Urothelium cell line (cell line): ENCODE results near the gene HS3ST3B1.

ENCODE experiments used
- DNase-seq: peaks from one replicate; pipeline ENCODE4 v3.0.0; 2011; ENCODE audit warnings: low spot score, mixed read lengths
- FAIRE-seq: peaks from 2 replicates; lab custom pipeline; 2011; peaks lifted over from hg19 to GRCh38; lab: Jason Lieb, UNC

Gene HS3ST3B1

DNA sequence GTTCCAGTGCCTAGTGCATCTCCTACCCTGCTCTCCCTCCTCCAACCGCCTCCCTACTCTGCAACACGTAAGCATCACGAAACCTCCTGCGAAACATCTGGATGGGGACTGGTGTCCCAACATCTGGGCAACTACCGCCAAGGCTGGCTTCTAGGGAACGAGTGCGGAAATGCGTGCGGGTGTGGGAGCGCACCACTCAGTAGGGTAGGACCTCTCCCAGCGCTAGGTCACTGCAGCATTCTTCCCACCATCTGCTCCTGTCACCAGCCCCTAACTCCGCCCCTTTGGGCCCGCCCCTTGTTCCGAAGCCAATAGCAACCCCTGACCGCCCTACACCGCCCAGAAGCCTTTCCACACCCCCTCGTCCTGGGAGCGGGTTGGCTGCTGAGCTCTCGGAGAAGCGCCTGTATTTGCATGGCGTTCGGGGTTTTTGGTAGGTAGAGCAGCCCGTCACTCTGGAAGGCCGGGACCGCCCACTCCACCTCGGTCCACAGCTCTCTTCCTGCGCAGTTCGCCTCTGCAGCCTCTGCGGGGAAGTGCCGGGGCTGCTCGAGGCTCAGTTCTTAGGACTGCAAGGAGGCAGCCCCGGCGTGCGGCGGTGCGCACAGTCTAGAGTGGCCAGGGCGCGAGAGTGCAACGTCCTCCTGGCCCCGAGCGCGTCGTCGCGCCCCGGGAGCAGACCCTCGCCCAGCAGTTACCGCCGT is at the start of gene HS3ST3B1:
Gene HS3ST3B1, plus strand, starts transcription at position 507 of the 704 bp plus-strand sequence. CDS start 438 bp downstream, outside the sequence.
- FAIRE-seq (no peak), DNase-seq (no peak)

DNA sequence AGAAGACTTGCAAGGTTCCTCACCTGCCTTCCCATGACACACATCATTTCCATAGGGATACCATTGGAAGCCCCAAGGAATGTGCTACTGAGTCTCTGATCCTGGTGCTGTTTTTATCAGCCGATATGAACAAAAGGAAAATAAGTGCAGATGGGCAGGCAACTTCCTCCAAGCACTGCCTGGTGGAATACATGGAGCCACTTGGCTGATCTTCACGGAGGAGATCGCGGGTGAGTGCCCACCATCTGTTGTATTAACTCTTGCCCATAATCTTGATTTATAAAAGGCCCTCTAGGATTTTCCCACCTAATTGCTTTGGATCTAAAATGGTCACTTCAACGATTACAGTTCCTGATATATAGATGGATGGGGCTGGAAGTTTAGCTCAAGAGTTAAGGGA is 39.5 kb upstream of the HS3ST3B1 start:
- FAIRE-seq, result no peak
- no peak for DNase-seq

DNA sequence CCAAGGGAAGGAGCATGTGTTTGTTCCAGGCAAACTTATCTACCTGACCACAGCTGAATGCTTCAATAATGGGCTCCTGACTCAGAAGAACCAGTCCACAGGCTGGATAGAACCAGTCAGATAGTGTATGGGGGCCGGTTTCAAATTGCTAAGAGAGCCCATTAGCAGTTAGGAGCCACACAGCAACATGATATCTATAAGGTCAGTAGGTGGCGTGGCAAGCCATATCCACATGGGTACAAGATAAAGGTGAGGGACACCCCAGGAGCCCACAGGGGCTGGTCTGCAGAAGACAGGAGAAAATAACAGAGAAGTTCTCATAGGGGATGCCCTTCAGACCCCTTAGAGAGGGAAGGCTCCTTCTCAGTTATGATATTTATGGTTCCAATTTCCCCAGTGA is 32.6 kb upstream of the HS3ST3B1 start:
- DNase-seq (no peak), FAIRE-seq (no peak)

DNA sequence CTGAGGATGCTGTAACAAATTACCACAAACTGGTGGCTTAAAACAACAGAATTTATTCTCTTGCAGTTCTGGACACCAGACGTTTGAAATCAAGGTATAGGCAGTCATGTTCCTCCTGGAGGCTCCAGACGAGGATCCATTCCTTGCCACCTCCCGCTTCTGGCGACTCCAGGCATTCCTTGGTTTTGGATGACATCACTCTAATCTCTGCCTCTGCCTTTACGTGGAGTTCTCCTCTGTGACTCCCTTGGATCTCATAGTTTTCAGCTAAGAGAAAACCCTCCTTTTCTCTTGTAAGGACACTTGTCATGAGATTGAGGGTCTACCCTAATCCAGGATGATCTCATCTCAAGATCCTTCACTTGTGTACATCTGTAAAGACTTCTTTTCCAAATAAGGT is 31.4 kb upstream of the HS3ST3B1 start:
- no peak for FAIRE-seq
- DNase-seq, result no peak

DNA sequence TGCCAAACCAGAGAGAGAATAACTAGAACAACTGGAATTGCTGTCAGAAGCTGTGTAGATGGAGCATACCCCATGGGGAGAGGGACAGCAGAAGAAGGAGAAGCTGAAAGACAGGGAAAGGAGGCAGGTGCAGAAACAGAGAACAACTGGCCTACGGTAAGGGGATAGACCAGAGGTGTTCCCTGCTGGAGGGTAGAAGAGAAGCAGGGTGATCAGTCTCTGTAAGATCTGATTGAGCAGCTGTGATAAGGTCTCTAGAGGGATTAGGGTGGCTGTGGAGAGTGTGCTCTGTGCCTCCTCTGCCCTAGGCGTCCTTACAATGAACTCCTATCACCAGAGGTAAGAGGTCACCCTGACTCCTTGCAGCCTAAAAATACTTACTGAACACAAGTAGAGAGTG is 30.4 kb upstream of the HS3ST3B1 start:
- DNase-seq (no peak), FAIRE-seq (no peak)

DNA sequence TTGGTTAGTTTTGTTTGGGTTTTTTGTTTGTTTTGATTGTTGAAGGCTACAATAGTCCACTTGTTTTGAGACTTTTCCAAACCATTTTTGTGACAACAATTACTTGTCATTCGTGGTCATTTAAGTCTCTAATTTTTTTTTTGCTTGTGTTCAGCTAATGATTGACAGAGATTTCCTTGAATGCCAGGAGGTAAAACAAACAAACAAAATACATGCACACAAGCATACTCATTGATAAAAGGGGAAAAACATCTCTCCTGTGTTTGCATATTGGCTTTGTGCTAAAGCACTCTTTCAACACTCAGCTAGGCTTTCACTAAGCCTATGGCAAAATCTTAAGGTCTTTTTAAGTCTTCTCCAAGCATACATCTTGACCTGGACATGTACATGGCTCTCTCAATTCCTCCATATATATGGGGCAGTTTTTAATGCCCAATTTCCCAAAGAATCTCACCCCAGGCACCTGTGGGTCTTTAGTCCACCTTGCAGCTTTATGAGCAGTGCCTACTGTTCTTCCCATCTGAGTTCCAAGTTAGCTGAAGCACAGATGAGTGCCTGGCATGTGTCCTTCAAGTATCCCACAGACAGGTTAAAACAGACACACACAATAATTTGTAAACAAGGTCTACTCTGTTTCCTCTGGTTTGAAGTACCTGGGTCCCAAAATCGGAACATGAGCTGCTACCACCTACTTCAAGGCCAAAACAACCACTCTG is 24.2 kb upstream of the HS3ST3B1 start:
- FAIRE-seq (no peak), DNase-seq (no peak)

DNA sequence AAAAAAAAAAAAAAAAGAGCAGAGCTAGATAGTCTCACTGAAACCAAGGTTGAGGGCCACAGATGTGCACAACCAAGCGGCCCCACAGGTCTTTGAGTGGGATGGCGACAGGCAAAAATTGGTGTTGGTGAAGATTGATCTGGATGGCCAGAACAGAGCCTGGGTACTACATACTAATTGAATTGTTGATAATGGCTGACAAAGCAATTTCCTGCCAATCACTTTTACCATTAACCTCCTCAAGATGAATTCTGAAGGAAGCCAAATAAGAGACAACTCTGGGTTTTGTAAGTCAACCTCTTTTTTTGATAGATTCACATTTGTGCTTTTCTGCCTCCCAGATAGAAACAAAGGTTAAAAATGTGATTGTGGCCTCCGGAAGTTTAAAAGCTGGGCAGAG is 19.4 kb upstream of the HS3ST3B1 start:
- no peak for DNase-seq
- no peak for FAIRE-seq

DNA sequence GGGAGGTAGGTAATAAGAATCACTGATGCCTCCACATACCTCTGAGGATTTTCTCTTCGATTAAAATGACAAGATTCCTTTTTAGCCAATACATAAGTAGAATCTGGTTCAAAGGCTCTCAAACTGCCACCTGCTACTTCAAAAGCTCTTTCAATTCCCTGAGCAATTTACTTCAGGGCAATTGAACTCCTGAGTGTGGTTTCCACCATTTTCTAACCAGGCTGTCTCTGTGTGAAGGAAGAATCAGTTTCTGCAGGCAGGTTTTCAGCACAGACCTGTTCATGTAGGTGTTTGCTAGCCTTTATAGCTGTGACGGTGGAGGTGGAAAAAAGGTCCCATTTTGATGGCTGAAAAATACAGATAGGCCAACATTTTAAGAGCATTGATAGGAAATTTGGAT is 18.2 kb upstream of the HS3ST3B1 start:
- no peak for FAIRE-seq
- DNase-seq, result no peak

DNA sequence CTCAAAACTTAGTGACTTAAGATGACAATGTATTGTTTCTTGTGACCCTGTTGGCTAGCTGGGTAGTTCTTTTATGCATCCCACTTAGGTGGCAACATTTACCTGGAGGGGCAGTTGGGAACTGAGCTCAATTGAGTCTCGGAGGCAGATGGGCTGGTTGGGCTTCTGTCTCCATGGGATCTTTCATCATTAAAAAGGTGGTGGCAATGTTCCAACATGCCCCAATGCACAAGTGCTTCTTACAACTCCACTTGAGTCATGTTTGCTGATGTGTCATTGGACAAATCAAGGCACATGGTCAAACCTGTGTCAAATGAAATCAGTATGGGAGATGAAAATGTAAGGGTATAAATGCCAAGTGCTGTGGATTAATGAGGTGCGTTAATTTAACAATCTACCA is 11.7 kb upstream of the HS3ST3B1 start:
- DNase-seq, result no peak
- no peak for FAIRE-seq

DNA sequence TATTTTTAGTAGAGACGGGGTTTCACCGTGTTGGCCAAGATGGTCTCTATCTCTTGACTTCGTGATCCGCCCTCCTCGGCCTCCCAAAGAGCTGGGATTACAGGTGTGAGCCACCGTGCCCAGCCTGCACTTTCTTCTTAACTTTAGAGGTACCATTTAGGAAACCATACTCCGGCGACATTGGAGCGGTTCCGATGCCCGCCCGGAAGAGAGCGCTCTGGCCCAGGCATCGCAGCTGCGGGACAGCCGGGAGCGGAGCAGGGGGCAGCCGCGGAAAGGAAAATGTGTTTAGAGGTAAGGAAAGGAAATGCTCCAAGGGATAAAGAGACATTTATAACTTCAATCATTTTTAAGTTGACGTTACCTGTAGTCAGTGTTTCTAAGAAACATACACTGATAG is 6.0 kb upstream of the HS3ST3B1 start:
- no peak for DNase-seq
- FAIRE-seq, result no peak

DNA sequence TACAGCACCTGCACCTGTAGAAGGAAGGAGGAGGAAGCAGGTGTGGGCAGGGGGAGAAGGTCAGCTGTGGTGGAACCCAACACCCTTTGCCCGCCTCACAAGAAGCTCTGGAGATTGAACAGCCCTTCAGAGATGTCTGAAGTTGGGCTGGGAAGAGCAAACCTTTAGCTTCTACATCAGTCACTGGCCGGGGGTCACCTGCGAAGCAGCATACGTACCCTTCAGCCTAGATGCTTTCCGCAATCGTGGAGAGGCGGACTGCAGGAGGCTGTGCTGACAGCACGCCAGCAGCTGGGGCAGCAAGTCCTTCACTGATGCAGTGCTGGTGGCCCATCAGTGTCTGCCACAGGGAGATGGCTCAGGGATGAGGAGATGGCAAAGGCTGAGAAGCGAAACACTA is 5.2 kb upstream of the HS3ST3B1 start:
- DNase-seq, result no peak
- no peak for FAIRE-seq

DNA sequence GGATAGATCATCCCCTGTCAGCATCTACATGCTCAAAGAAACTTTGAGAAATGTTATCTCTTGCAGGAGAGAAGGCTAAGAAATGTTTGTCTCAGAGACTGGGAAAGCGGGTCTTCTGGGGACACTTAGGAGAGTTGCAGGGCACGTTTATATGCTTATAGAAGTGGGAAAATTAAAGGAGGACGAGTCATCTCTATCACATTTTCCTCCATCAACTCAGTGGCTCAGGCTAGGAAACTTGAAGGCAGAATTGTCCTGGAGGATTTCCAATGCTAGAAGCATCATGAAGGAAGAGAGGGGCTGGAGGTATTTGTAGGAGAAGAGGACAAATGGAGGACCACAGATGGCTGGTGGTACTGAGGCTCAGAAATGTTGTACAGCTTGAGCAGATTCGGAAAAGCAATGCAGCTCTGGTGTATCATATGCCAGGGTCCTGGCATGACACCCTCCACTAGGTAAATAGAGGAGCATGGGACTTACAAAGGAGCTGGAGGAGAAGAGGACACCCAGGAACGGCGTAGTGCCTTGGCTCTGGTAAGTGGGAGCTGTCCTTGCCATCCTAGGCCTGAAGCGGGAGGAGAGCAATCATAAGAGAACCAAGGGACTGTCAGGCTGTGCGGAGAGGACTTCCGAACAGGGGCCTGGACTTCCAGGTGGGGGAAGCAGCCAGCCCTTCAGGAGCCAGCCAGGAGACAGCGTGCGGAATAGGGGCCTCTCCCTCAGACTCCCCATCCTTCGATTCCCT is 4.5 kb upstream of the HS3ST3B1 start:
- DNase-seq (no peak), FAIRE-seq (no peak)

DNA sequence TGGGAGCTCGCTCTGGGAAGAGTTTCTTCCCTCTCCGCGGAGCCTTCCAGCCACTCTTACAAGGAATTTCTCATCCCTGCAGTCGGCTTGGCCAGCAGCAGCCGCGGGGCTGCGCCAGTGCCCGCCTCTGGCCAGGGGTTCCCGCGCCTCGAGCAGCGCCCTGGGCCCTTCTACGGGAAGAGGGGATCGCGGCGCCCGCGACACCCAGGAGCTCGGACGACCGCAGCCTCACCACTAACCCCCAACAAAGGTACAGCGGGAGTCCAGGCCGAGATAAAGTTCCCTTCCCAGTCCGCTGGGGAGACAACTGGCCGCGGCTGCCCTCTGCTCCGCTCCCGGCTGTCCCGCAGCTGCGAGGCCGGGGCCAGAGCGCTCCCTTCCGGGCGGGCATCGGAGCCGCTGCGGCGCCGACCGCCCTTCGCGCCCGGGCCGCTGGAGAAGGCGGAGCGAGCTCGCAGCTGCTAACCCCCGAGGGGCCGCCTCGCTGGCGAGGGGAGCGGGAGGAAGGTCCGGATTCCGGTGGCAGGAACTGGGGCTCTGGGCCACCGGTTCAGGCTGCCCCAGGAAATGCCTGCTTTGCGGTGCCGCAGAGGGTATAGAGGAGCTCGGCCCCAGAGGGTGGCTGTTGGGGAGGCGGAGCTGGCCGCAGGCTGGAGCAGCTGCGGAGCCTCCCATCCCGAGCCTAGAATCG is 3.6 kb upstream of the HS3ST3B1 start:
- DNase-seq (no peak), FAIRE-seq (no peak)

DNA sequence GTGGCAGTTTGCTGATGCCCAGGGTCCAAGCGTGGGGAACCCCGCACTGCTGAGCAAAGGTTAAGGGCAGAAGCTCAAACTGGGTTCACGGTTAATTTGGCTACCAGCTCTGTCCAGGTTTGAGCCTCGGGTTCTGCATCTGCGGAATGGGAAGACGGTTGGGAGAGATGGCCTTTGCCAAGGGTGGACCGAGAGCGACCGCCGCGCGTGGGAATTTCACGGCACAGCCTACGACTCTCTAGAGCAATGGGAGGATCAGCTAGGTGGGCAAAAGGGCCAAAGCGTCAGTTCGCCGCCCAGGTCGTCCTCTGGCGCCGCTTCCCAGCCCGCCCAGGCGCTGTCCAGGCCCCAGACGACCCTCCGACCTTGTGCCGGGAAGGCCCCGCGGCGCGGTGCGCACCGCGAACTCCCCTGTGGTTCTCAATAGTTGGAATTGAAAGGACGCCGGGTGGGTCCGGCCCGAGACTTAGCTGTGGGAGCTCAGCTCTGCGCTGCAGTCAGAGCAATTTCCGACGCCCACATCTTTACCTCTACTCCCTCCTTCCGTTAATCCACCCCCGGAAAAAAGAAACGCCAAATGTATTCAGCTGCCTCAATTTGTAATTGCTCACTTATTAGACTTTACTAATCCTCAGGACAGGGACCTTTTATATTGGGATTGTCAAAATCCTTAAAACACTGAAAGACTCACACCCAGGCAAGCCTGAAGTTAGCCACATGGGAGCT is 2.5 kb upstream of the HS3ST3B1 start:
- DNase-seq (no peak), FAIRE-seq (no peak)

DNA sequence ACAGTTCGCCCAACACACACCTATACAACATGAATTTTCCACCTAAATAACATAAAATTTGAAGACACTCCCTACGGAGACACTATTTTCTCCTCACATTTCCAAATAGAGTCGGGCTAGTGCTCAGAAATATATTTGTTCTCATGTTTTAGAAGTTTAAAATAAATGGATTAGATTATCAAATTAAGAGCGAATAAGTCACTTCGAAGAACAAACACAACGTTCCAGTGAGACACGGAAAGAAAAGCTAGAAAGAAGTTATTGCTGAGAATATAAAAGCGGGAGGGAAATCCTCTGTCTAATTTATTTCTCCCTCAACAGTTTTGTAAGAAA is 2.0 kb upstream of the HS3ST3B1 start:
- DNase-seq (no peak), FAIRE-seq (no peak)

DNA sequence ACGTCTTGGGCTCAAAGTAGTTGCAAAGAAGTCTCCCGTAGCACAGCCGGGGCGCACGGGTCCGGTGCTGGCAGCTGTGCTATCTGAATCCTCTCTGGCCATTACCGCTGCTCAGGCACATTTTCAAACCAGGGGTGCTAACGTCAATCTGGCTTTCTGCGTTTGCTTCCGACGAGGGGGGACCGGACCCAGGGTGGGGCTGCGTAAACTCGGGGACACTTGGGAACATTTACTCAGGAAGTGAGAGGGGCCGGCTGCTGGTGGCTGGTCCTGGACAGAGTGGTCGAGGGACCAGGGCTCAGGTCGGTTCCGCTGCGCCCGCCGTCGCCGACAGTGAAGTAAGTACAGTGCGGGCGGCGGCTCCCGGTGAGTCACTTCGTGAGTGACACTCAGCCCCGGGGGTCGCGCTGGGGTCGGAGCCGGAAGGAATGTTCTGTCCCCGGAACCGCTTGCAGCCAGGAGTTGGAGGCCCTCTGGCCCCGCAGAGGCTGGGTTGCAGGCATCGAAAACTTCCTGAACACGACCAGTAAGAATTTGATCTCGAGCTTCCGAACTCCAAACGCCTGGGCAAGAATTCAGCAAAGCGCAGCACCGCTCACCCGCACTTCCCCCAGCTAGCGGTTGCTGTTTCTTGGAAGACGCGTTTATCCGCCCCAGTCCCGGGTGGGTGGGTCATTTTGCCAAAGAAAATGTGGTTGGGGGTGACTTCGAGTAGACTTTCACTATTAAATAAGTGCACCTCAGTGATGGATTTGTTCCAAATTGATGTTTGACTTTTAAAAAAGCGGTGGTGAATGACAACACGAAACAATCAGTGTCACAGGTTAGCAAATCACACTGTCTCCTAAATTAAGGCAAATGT is 1.4 kb upstream of the HS3ST3B1 start:
- DNase-seq, result no peak
- FAIRE-seq, result no peak

DNA sequence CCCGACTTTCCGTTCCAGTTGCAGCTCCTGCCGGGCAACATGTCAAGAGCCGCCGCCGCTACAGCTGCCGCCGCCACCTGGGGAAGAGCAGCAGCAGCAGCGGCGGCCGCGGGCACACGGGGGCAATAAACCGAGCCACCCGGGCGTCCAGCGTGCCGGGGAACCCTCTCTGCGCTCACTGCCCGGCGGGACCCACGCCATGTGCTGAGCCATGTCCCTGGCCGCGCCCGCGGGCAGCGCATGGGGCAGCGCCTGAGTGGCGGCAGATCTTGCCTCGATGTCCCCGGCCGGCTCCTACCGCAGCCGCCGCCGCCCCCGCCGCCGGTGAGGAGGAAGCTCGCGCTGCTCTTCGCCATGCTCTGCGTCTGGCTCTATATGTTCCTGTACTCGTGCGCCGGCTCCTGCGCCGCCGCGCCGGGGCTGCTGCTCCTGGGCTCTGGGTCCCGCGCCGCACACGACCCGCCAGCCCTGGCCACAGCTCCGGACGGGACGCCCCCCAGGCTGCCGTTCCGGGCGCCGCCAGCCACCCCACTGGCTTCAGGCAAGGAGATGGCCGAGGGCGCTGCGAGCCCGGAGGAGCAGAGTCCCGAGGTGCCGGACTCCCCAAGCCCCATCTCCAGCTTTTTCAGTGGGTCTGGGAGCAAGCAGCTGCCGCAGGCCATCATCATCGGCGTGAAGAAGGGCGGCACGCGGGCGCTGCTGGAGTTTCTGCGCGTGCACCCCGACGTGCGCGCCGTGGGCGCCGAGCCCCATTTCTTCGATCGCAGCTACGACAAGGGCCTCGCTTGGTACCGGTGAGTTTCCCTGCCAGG is 604 bp downstream of the HS3ST3B1 start:
- DNase-seq (no peak), FAIRE-seq (no peak)

DNA sequence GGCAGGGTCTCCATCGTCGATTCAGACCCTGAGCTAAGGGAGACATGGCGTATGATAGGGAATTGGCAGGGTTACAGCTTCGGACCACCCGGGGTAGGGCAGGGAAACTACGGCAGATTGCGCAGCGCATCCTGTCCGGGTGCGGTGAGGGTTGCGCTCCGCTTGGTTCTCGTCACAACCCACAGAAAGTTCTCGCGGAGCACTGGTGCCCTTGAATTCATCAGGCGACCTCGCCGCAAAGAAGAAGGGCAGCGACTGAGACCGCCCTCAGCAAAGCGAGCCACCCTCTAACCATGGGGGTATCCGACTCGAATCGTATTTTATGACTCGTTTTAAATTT is 1.2 kb downstream of the HS3ST3B1 start:
- FAIRE-seq (no peak), DNase-seq (no peak)

DNA sequence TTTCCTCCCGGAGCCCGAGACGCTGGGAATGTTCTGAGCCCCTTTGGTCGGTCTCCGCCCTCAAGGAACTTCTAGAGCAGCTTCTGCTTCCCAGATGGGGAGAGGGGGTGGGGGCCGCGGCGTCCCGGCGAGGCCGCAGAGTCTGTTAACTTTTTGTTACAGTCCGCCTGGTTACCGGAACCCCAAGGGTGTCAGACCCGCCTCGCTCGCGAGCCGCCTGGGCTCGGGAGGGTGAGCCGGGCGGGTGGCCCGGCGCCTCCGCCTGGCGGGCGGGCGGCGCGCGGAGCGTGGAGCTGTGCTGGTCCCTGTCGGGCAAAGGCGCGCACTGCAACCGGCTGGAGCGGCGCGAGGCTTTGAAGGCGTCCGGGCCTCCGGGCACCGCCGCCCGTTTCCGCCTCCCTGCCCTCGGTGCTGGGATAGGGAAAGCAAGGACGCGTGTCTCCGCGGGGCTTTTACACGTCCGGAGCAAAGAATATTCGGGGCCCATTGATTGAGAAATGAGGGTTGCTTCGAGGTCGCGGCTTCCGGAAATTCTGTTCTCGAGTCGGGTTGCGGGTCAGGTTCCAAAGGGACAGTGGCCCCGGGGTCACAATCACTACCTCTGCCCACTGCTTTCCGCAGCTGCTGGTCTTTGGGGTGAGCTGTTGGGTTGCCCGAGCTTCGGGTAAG is 1.7 kb downstream of the HS3ST3B1 start:
- DNase-seq (no peak), FAIRE-seq (no peak)
